ENCODE measurements around the gene CSTA. TPM values are rescaled to one million over a fixed set of nuclear protein-coding genes. Genes with fewer than 3 reads are reported as not detected.

CSTA gene
- total RNA-seq, 3 donors from 2014 or later (not counting 1 experiment from before 2014, with no cell fraction given), result 3.1 to 7.8 (median 4.0) TPM

DNA sequence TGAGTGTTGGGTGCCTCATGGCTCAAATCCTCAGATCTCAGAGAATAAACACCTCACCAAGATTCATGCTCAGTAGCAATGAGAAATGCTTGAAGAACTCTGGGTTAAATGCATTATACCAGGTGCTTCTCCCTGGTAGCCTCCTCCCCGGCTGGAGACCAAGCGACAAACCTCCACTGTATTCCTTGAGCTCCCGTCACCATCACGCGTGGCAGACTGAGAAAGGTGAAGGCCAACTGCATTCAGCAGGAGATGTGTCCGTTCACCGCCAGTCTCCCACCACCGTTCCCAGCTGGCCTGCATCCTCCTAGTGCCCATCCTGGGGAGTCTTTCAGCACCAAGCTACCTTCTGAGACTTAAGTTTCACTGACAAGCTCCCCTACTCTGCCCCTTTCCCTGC, 7.5 kb downstream of the CSTA start:
- intact Hi-C loops (cut with micrococcal nuclease), result no loop called here
- H3K36me3 ChIP-seq (ENCODE audit: control insufficient read depth, insufficient read depth, low read length), result no peaks in the 10 kb centered on the region
- Mint-ChIP-seq H3K27me3 (ENCODE audit: low read depth in 2 of 2) (peaks cover 18 to 21% of the 10 kb centered on the region in 2 donors), H3K27ac (no peak overlapping the region), H3K9me3 (no peaks in the 10 kb centered on the region), H3K4me1 (no peaks in the 10 kb centered on the region), H3K4me3 (no peak overlapping the region), H3K36me3 (no peaks in the 10 kb centered on the region)
- ATAC-seq (no peak), DNase-seq (no peak)
- TF ChIP-seq, protein P1, sequence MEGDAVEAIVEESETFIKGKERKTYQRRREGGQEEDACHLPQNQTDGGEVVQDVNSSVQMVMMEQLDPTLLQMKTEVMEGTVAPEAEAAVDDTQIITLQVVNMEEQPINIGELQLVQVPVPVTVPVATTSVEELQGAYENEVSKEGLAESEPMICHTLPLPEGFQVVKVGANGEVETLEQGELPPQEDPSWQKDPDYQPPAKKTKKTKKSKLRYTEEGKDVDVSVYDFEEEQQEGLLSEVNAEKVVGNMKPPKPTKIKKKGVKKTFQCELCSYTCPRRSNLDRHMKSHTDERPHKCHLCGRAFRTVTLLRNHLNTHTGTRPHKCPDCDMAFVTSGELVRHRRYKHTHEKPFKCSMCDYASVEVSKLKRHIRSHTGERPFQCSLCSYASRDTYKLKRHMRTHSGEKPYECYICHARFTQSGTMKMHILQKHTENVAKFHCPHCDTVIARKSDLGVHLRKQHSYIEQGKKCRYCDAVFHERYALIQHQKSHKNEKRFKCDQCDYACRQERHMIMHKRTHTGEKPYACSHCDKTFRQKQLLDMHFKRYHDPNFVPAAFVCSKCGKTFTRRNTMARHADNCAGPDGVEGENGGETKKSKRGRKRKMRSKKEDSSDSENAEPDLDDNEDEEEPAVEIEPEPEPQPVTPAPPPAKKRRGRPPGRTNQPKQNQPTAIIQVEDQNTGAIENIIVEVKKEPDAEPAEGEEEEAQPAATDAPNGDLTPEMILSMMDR (IDR thresholded peaks at IDR 0.05), result no peak
- 88% methylated on average over 8 of the region's 8 CpGs for WGBS (ENCODE audit: insufficient coverage)
- no peak overlapping the region for H3K4me3 ChIP-seq (ENCODE audit: low read length)
- H3K27ac ChIP-seq (ENCODE audit: low read length), result no peak overlapping the region
- H3K9me3 ChIP-seq (ENCODE audit: control insufficient read depth, insufficient read depth, low read length), result no peaks in the 10 kb centered on the region
- no peaks in the 10 kb centered on the region for H3K4me1 ChIP-seq (ENCODE audit: control insufficient read depth, insufficient read depth, low read length)
- H3K27me3 ChIP-seq (ENCODE audit: control insufficient read depth, insufficient read depth, low read length), result no peaks in the 10 kb centered on the region

- H3K9me3 Mint-ChIP-seq, result no peaks in the 10 kb centered on the region
- H3K4me1 Mint-ChIP-seq, result no peaks in the 10 kb centered on the region
- intact Hi-C loops (cut with micrococcal nuclease), result no loop called here
- TF ChIP-seq, protein P1 (IDR thresholded peaks at IDR 0.05), result no peak
- H3K27ac ChIP-seq (ENCODE audit: low read length), result no peak overlapping the region
- no peak overlapping the region for H3K4me3 ChIP-seq (ENCODE audit: low read length)
- no peaks in the 10 kb centered on the region for H3K36me3 Mint-ChIP-seq
- H3K27me3 ChIP-seq (ENCODE audit: control insufficient read depth, insufficient read depth, low read length), result no peaks in the 10 kb centered on the region
- no peaks in the 10 kb centered on the region for H3K4me1 ChIP-seq (ENCODE audit: control insufficient read depth, insufficient read depth, low read length)
- no peaks in the 10 kb centered on the region for H3K36me3 ChIP-seq (ENCODE audit: control insufficient read depth, insufficient read depth, low read length)
- ATAC-seq, result no peak
- 91% methylated on average over 1 of the region's 1 CpG for WGBS (ENCODE audit: insufficient coverage)
- no peak overlapping the region for H3K27ac Mint-ChIP-seq
- peaks cover 0 to 20% of the 10 kb centered on the region in 2 donors for H3K27me3 Mint-ChIP-seq (ENCODE audit: low read depth in 2 of 2)
- H3K4me3 Mint-ChIP-seq, result no peak overlapping the region
- no peak for DNase-seq
- no peaks in the 10 kb centered on the region for H3K9me3 ChIP-seq (ENCODE audit: control insufficient read depth, insufficient read depth, low read length)
Observed at GRCh38 chr3:122342803-122343202, 17.8 kb downstream of the CSTA start.

DNA sequence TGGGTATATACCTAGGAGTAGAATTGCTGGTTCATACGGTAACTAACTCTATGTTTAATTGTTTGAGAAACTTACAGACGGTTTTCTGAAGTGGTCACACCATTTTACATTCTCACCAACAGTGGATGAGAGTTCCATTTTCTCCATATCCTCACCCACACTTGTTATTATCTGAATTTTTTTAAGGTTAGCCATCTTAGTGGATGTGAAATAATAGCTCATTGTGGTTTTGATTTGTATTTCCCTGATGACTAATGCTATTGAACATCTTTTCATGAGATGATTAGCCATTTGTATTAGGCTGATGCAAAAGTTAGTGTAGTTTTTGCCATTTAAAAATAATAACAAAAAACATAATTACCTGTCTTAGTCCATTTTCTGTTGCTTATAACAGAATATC, 18.6 kb downstream of the CSTA start:
- no peaks in the 10 kb centered on the region for H3K9me3 Mint-ChIP-seq
- no peaks in the 10 kb centered on the region for H3K36me3 Mint-ChIP-seq
- H3K27ac ChIP-seq (ENCODE audit: low read length), result no peak overlapping the region
- H3K4me1 ChIP-seq (ENCODE audit: control insufficient read depth, insufficient read depth, low read length), result no peaks in the 10 kb centered on the region
- TF ChIP-seq, protein P1 (IDR thresholded peaks at IDR 0.05), result no peak
- H3K4me3 ChIP-seq (ENCODE audit: low read length), result no peak overlapping the region
- ATAC-seq (no peak), DNase-seq (no peak)
- intact Hi-C loops (cut with micrococcal nuclease), result no loop called here
- H3K4me3 Mint-ChIP-seq, result no peak overlapping the region
- no peaks in the 10 kb centered on the region for H3K36me3 ChIP-seq (ENCODE audit: control insufficient read depth, insufficient read depth, low read length)
- H3K27me3 ChIP-seq (ENCODE audit: control insufficient read depth, insufficient read depth, low read length), result no peaks in the 10 kb centered on the region
- H3K9me3 ChIP-seq (ENCODE audit: control insufficient read depth, insufficient read depth, low read length), result no peaks in the 10 kb centered on the region
- no peak overlapping the region for H3K27ac Mint-ChIP-seq
- H3K4me1 Mint-ChIP-seq, result no peaks in the 10 kb centered on the region
- no CpG with 5 or more reads among the region's 2 CpGs for WGBS (ENCODE audit: insufficient coverage)
- peaks cover 0 to 25% of the 10 kb centered on the region in 2 donors for H3K27me3 Mint-ChIP-seq (ENCODE audit: low read depth in 2 of 2)

DNA sequence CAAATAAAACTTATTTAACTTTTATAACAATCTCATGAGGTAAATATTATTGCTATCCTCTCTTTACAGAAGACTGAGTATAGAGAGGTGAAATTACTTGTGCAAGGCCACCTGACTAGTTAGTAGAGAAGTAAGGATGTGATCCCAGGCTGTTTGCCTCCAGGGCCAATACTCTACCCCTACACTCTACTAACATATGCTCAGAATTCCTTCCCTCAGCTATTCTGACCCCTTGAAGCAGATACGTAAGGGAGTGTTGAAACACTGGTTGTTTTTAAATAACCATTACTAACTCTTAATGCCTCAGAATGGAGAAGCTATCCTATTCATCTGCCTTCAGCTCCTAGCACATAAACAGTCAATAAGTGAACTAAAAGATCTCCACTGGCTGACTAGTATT, 24.1 kb downstream of the CSTA start:
- no peak overlapping the region for H3K27ac Mint-ChIP-seq
- Histone ChIP-seq H3K4me3 (ENCODE audit: low read length) (no peak overlapping the region), H3K27ac (ENCODE audit: low read length) (no peak overlapping the region), H3K27me3 (ENCODE audit: control insufficient read depth, insufficient read depth, low read length) (no peaks in the 10 kb centered on the region), H3K4me1 (ENCODE audit: control insufficient read depth, insufficient read depth, low read length) (no peaks in the 10 kb centered on the region), H3K36me3 (ENCODE audit: control insufficient read depth, insufficient read depth, low read length) (no peaks in the 10 kb centered on the region), H3K9me3 (ENCODE audit: control insufficient read depth, insufficient read depth, low read length) (no peaks in the 10 kb centered on the region)
- no peaks in the 10 kb centered on the region for H3K9me3 Mint-ChIP-seq
- WGBS (ENCODE audit: insufficient coverage), result 90% methylated on average over 1 of the region's 1 CpG
- no peaks in the 10 kb centered on the region for H3K4me1 Mint-ChIP-seq
- ATAC-seq (no peak), DNase-seq (no peak)
- no peak overlapping the region for H3K4me3 Mint-ChIP-seq
- TF ChIP-seq, protein P1 (IDR thresholded peaks at IDR 0.05), result no peak
- H3K36me3 Mint-ChIP-seq, result no peaks in the 10 kb centered on the region
- H3K27me3 Mint-ChIP-seq (ENCODE audit: low read depth in 2 of 2), result peaks cover 0 to 15% of the 10 kb centered on the region in 2 donors
- intact Hi-C loops (cut with micrococcal nuclease), result no loop called here

All from natural killer cell (primary cell).